HAP-1 (cell line): ENCODE data around the gene BBS5.
"Not testable (repeated sequence)": the region's sequence is repeated elsewhere in the genome, so short reads cannot be mapped to it uniquely, and the experiment has no call there.

Source experiments
- DNase-seq, 2 experiments: peaks; one replicate each; pipeline ENCODE4 v3.0.0-alpha.2; 2016 to 2020; ENCODE audit warnings: low spot score in 2 of 2
- H3K27me3 ChIP-seq: fragments of 250-450 bp; sonication (Bioruptor Pico); 2 replicates; pipeline ENCODE4 v1.5.1; 2020; ENCODE audit warnings: low read depth, mild to moderate bottlenecking, moderate library complexity
- H3K36me3 ChIP-seq: fragments of 250-450 bp; sonication (Bioruptor Pico); replicated peaks from 2 replicates; pipeline ENCODE4 v1.5.1; 2020; ENCODE audit warnings: mild to moderate bottlenecking
- H3K4me1 ChIP-seq: fragments of 250-450 bp; sonication (Bioruptor Pico); 2 replicates; pipeline ENCODE4 v1.5.1; 2020; ENCODE audit warnings: mild to moderate bottlenecking
- H3K4me3 ChIP-seq: fragments of 250-450 bp; sonication (Bioruptor Pico); 2 replicates; pipeline ENCODE4 v1.5.1; 2020; ENCODE audit warnings: mild to moderate bottlenecking, moderate library complexity
- H3K9me3 ChIP-seq: fragments of 250-450 bp; sonication (Bioruptor Pico); 2 replicates; pipeline ENCODE4 v1.5.1; 2020; ENCODE audit warnings: mild to moderate bottlenecking, moderate library complexity
- in situ Hi-C: fragments of 300-500 bp; cut with MboI; formaldehyde crosslinking; loops from 3 replicates; pipeline ENCODE4 v1.14.3; 2020; ENCODE audit warnings: low sequenced_read_pairs, inconsistent platforms, mixed read lengths

The BBS5 gene

DNA sequence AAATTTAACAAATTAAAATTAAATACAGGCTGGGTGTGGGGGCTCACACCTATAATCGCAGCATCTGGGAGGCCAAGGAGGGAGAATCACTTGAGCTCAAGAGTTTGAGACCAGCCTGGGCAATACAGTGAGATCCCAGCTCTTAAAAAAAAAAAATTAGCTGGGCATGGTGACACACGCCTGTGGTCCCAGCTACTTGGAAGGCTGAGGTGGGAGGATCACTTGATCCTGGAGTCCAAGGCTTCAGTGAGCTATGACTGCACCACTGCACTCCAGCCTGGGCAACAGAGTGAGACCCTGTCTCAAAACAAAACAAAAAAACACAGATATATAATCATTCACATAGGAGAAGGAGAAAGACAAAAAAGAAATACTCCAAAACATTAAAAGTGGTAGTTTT lies 60.2 kb downstream of the BBS5 start:
- in situ Hi-C loops, DNase-seq, H3K4me3 ChIP-seq, H3K4me1 ChIP-seq, H3K9me3 ChIP-seq, H3K27me3 ChIP-seq: not testable (repeated sequence)
- H3K36me3 ChIP-seq: peaks cover 14% of the 10 kb centered on the region

DNA sequence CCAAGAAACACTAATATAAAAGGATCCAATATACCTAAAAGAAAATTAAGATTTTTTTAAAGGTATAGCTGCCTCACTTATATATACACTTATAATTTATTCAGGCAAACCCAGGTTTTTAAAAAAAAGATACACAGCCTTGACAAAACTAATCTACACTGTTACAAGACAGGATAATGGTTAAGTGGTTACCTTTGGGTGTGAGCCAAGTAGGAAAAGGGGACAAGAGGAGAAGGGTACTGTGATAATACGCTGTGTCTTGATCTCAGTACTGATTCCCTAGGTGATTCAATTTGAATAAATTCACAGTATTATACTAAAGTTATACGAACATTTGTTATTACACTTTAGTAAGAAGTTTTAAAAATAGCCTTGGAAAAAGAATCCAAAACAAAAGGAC lies 60.9 kb downstream of the BBS5 start:
- no peaks in the 10 kb centered on the region for H3K4me1 ChIP-seq

GRCh38 chr2:169542433-169542832 lies 63.1 kb downstream of the BBS5 start:
- Histone ChIP-seq H3K4me1 (no peaks in the 10 kb centered on the region), H3K36me3 (peaks cover 25% of the 10 kb centered on the region), H3K27me3 (no peaks in the 10 kb centered on the region), H3K9me3 (no peaks in the 10 kb centered on the region), H3K4me3 (no peak overlapping the region)
- DNase-seq: no peak
- in situ Hi-C loops: no loop called here

More for the DNA sequence above, 60.9 kb downstream of the BBS5 start:
- H3K9me3 ChIP-seq: no peaks in the 10 kb centered on the region
- in situ Hi-C loops: no loop called here
- peaks cover 16% of the 10 kb centered on the region for H3K36me3 ChIP-seq
- DNase-seq: no peak
- H3K27me3 ChIP-seq: no peaks in the 10 kb centered on the region
- H3K4me3 ChIP-seq: no peak overlapping the region

GRCh38 chr2:169546756-169547155 lies 67.5 kb downstream of the BBS5 start:
- Histone ChIP-seq H3K9me3 (no peaks in the 10 kb centered on the region), H3K4me3 (no peak overlapping the region), H3K36me3 (peaks cover 25% of the 10 kb centered on the region), H3K27me3 (no peaks in the 10 kb centered on the region), H3K4me1 (peaks cover 6% of the 10 kb centered on the region)
- in situ Hi-C loops: no loop called here
- DNase-seq: no peak
